Naive thymus-derived CD4-positive, alpha-beta T cell (primary cell): ENCODE results near the gene POLN. TPM values are rescaled to one million over a fixed set of nuclear protein-coding genes. Genes with fewer than 3 reads are reported as not detected.

Source experiments
- ATAC-seq: fragments of 150-1000 bp; cut with Tn5 transposase; 2 replicates; pipeline ENCODE4 v1.10.0; 2021; ENCODE audit warnings: mild to moderate bottlenecking, moderate library complexity
- CTCF ChIA-PET: fragments of 350-600 bp; sonication (Branson Sonifier 250); formaldehyde crosslinking; loops from one replicate; lab custom pipeline; 2021; ENCODE audit warnings: antibody characterized with exemption; lab: Charles Lee
- POLR2A ChIA-PET: fragments of 350-600 bp; sonication (Branson Sonifier 250); formaldehyde crosslinking; loops from one replicate; lab custom pipeline; 2021; ENCODE audit warnings: antibody characterized with exemption, inconsistent platforms; lab: Charles Lee
- DNase-seq, 9 donors: peaks; one replicate each; pipeline versions ENCODE4 v3.0.0 to v3.0.0-alpha.2; 2020 to 2022; ENCODE audit warnings: mixed read lengths in 1 of 9
- H3K27ac ChIP-seq: one replicate; pipeline ENCODE4 v1.7.0; 2013; ENCODE audit warnings: mild to moderate bottlenecking, low read depth, low read length, moderate library complexity
- H3K27me3 ChIP-seq, 2 donors: one replicate each; pipeline ENCODE4 v1.7.0; 2013; ENCODE audit warnings: low read length in 2 of 2, mild to moderate bottlenecking in 2 of 2, moderate library complexity in 2 of 2; ENCODE audit not compliant: control insufficient read depth in 2 of 2, insufficient read depth in 2 of 2
- H3K36me3 ChIP-seq, 3 experiments: 1 replicate in 2 of 3; 2 replicates in 1 of 3; pipeline ENCODE4 v1.7.0; 2013; ENCODE audit warnings: low read length in 3 of 3, mild to moderate bottlenecking in 3 of 3, moderate library complexity in 1 of 3; ENCODE audit not compliant: insufficient read depth in 3 of 3, control insufficient read depth in 2 of 3
- H3K4me1 ChIP-seq, 2 donors: one replicate each; pipeline ENCODE4 v1.7.0; 2013; ENCODE audit warnings: low read length in 2 of 2, mild to moderate bottlenecking in 2 of 2, moderate library complexity in 1 of 2; ENCODE audit not compliant: control insufficient read depth in 2 of 2, insufficient read depth in 2 of 2
- H3K4me3 ChIP-seq: 2 replicates; pipeline ENCODE4 v1.7.0; 2013; ENCODE audit warnings: mild to moderate bottlenecking, low read length
- H3K9me3 ChIP-seq, 3 experiments: 1 replicate in 2 of 3; 2 replicates in 1 of 3; pipeline ENCODE4 v1.7.0; 2013; ENCODE audit warnings: low read length in 3 of 3; ENCODE audit not compliant: control insufficient read depth in 2 of 3
- H3K27ac Mint-ChIP-seq, 9 donors: one replicate each; pipeline ENCODE4 v1.8.0; 2020 to 2022; ENCODE audit warnings: mixed read lengths in 9 of 9, mild to moderate bottlenecking in 8 of 9, moderate library complexity in 5 of 9, inconsistent platforms in 2 of 9
- H3K27me3 Mint-ChIP-seq, 5 donors: one replicate each; pipeline ENCODE4 v1.8.0; 2021 to 2022; ENCODE audit warnings: mixed read lengths in 5 of 5, mild to moderate bottlenecking in 1 of 5
- H3K36me3 Mint-ChIP-seq, 5 donors: one replicate each; pipeline ENCODE4 v1.8.0; 2020 to 2022; ENCODE audit warnings: mixed read lengths in 5 of 5, mild to moderate bottlenecking in 3 of 5, inconsistent platforms in 1 of 5
- H3K4me1 Mint-ChIP-seq, 7 donors: one replicate each; pipeline ENCODE4 v1.8.0; 2020 to 2022; ENCODE audit warnings: mixed read lengths in 7 of 7, mild to moderate bottlenecking in 3 of 7, inconsistent platforms in 1 of 7
- H3K4me3 Mint-ChIP-seq, 10 donors: one replicate each; pipeline ENCODE4 v1.8.0; 2020 to 2022; ENCODE audit warnings: mild to moderate bottlenecking in 10 of 10, mixed read lengths in 10 of 10, moderate library complexity in 6 of 10, inconsistent platforms in 2 of 10
- H3K9me3 Mint-ChIP-seq, 11 donors: one replicate each; pipeline ENCODE4 v1.8.0; 2020 to 2022; ENCODE audit warnings: mixed read lengths in 11 of 11, mild to moderate bottlenecking in 4 of 11, inconsistent platforms in 1 of 11, moderate library complexity in 1 of 11
- intact Hi-C, 2 donors: fragments of 100-400 bp; cut with micrococcal nuclease; formaldehyde crosslinking; loops; one replicate each; pipeline ENCODE4 v1.15.1; 2023
- polyA plus RNA-seq, 2 donors: library from polyadenylated mRNA; unstranded; fragments of 300-500 nt; fragmentation: Illumina TruSeq; gene quantifications; one replicate each; pipeline ENCODE4 v1.2.3, GENCODE V29; 2021
- total RNA-seq, 6 experiments: library from RNA in 5 of 6; stranded (reverse) in 5 of 6; gene quantifications; 1 replicate in 5 of 6; 2 replicates in 1 of 6; pipeline ENCODE4 v1.2.3 and lab custom pipeline; 2021 to 2026

POLN gene
- total and polyA plus RNA-seq, 7 experiments from 2014 or later = 0.17 to 5.4 (median 2.9) TPM

DNA sequence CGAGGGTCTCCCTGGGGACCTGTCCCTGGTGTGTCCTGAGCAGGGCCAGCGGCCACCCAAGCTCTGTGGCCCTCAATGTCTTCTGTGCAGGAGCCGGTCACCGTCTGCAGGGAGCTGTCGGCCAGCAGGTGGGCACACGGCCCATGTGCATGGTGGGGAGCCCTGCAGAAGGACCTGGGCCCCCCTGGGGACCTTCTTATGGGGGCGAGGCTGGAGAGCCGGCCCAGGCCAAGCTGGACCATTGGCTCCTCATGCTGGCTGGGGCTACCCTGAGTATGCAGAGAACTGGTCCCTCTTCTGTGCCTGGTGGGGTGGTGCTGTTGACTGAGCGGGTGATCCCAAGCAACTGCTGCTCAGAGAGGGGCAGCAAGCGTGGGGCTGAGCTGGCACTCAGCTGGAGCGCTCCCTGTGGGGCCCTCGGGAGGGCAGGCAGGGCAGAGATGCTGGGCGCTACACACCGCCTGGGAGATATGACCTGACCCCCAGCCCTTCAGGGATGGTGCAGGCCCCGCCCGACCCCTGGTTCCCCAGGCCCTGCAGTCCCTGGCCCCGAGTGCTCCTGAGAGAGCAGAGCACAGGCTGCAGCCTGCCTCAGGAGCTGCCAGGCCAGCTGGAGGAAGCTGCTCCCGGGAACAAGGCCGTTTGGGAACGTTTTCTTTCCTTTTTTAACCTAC is 168.0 kb downstream of the POLN start:
- H3K36me3 ChIP-seq = no peaks in the 10 kb centered on the region
- no peak overlapping the region for H3K27ac ChIP-seq
- H3K4me3 Mint-ChIP-seq = no peak overlapping the region
- no peaks in the 10 kb centered on the region for H3K27me3 Mint-ChIP-seq
- no peaks in the 10 kb centered on the region for H3K4me1 ChIP-seq
- no peaks in the 10 kb centered on the region for H3K9me3 Mint-ChIP-seq
- ChIA-PET POLR2A (no interaction called here), CTCF (interaction anchor here (0.7 kb wide), 1 partner anchor 43 kb away, joined by 3 read pairs; no protein-coding TSS in a partner anchor)
- H3K4me3 ChIP-seq = no peak overlapping the region
- intact Hi-C loops = no loop called here
- no peaks in the 10 kb centered on the region for H3K4me1 Mint-ChIP-seq
- no peak for ATAC-seq
- no peaks in the 10 kb centered on the region for H3K9me3 ChIP-seq
- no peaks in the 10 kb centered on the region for H3K27me3 ChIP-seq
- no peak overlapping the region for H3K27ac Mint-ChIP-seq
- no peak for DNase-seq
- no peaks in the 10 kb centered on the region for H3K36me3 Mint-ChIP-seq

GRCh38 chr4:2072971-2073807 is 168.7 kb downstream of the POLN start:
- Mint-ChIP-seq H3K4me1 (no peaks in the 10 kb centered on the region), H3K36me3 (no peaks in the 10 kb centered on the region), H3K4me3 (no peak overlapping the region), H3K27ac (no peak overlapping the region), H3K9me3 (peaks cover 0 to 2% (median 0%) of the 10 kb centered on the region in 11 donors), H3K27me3 (no peaks in the 10 kb centered on the region)
- Histone ChIP-seq H3K27ac (no peak overlapping the region), H3K27me3 (no peaks in the 10 kb centered on the region), H3K36me3 (no peaks in the 10 kb centered on the region), H3K9me3 (no peaks in the 10 kb centered on the region), H3K4me1 (no peaks in the 10 kb centered on the region), H3K4me3 (no peak overlapping the region)
- intact Hi-C loops = no loop called here
- POLR2A ChIA-PET = no interaction called here
- CTCF ChIA-PET = no interaction called here
- ATAC-seq (no peak), DNase-seq (no peak)

DNA sequence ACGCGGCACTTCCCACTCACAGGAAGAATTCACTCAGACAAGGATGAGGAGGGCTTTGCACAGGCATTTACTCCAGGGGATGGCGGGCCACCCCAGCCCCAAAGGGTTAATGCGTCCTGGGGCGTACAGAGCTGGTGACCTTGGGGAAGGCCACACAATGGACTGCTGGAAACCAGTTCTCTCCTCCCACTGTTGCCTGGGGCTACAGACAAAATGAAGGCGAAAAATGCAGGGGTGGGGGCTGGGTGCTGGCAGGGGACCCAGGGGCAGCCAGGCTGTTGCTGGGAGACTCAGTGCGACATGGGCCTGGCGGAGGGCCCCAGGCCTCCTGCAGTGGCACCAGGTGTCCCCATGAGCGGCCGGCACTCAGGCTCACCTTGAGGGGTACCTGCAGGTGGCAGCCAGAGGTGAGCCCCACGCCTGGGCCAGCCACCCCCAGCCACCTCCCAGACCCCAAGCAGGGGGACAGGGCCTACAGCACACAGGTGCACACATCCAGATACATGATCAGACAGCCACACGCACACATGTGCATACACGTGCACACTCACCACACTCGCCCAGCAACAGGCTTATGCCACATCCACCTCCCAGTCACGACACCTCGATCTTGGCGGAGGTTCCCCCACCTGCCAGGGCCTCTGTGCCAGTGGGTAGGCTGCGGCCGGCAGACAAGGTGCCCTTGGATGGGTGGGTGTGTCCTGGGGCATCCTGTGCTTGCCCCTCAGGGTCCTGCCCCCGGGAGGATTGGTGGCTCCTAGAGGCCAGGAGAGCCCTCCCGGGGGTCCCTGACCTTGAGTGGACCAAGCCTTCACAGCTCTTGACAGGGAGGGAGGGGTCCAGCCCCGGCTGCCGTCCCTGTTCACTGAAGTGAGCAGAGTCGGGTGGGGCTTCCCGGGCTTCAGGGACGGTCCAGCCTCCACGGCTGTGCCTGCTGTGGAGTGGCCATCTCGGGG is 169.7 kb downstream of the POLN start:
- CTCF ChIA-PET = no interaction called here
- H3K27ac ChIP-seq = no peak overlapping the region
- no peak for DNase-seq

DNA sequence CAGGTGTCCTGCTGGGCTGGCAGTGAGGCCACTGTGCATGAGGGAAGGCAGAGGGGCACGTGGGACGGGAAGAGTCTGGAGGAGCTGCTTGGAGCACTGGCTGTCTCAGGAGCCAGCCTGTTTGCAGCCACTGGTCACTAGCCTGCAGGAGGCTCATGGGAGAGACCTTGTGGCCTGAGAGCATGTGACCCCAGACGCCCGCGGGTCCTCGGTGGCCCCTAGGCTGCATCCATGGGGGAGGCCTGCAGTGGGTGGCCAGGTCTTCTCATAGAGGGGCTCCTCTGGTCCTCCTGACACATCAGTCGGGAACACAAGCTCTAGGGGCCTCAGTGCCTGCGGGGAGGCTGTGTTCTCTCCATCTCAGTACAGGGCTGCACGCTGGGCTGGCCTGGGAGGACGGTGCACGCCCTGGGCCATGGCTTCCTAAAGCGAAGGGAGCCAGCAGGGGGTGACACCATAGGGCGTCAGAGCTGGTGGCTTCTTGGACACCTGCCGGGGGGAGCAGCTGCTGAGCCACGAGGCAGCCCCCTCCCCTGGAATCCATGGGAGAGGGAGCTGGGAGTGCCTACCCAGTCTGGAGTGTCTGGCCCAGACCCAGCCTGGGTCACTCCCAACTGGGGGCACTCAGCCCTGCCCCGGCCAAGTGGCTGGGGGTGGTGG is 170.5 kb downstream of the POLN start:
- Histone ChIP-seq H3K4me1 (no peaks in the 10 kb centered on the region), H3K9me3 (no peaks in the 10 kb centered on the region), H3K27ac (no peak overlapping the region), H3K27me3 (no peaks in the 10 kb centered on the region), H3K4me3 (no peak overlapping the region), H3K36me3 (no peaks in the 10 kb centered on the region)
- Mint-ChIP-seq H3K27me3 (no peaks in the 10 kb centered on the region), H3K4me3 (no peak overlapping the region), H3K4me1 (no peaks in the 10 kb centered on the region), H3K36me3 (no peaks in the 10 kb centered on the region), H3K27ac (no peak overlapping the region), H3K9me3 (peaks cover 0 to 2% (median 0%) of the 10 kb centered on the region in 11 donors)
- DNase-seq (no peak), ATAC-seq (no peak)
- ChIA-PET CTCF (no interaction called here), POLR2A (no interaction called here)
- intact Hi-C loops = no loop called here

More for the DNA sequence above, 169.7 kb downstream of the POLN start:
- H3K27me3 Mint-ChIP-seq = no peaks in the 10 kb centered on the region
- Histone ChIP-seq H3K4me1 (no peaks in the 10 kb centered on the region), H3K27me3 (no peaks in the 10 kb centered on the region), H3K4me3 (no peak overlapping the region), H3K36me3 (no peaks in the 10 kb centered on the region), H3K9me3 (no peaks in the 10 kb centered on the region)
- no peak overlapping the region for H3K27ac Mint-ChIP-seq
- H3K36me3 Mint-ChIP-seq = no peaks in the 10 kb centered on the region
- no peaks in the 10 kb centered on the region for H3K4me1 Mint-ChIP-seq
- POLR2A ChIA-PET = no interaction called here
- intact Hi-C loops = no loop called here
- H3K9me3 Mint-ChIP-seq = peaks cover 0 to 2% (median 0%) of the 10 kb centered on the region in 11 donors
- no peak for ATAC-seq
- no peak overlapping the region for H3K4me3 Mint-ChIP-seq

- intact Hi-C loops = no loop called here
- Histone ChIP-seq H3K27ac (no peak overlapping the region), H3K36me3 (no peaks in the 10 kb centered on the region), H3K9me3 (no peaks in the 10 kb centered on the region), H3K4me1 (no peaks in the 10 kb centered on the region), H3K27me3 (no peaks in the 10 kb centered on the region), H3K4me3 (no peak overlapping the region)
- CTCF ChIA-PET = no interaction called here
- H3K9me3 Mint-ChIP-seq = peaks cover 0 to 2% (median 0%) of the 10 kb centered on the region in 11 donors
- H3K4me3 Mint-ChIP-seq = no peak overlapping the region
- DNase-seq (no peak), ATAC-seq (no peak)
- POLR2A ChIA-PET = no interaction called here
- H3K4me1 Mint-ChIP-seq = peaks cover 0 to 1% (median 0%) of the 10 kb centered on the region in 7 donors
- no peaks in the 10 kb centered on the region for H3K27me3 Mint-ChIP-seq
- no peaks in the 10 kb centered on the region for H3K36me3 Mint-ChIP-seq
- H3K27ac Mint-ChIP-seq = no peak overlapping the region
These were observed 171.3 kb downstream of the POLN start for GRCh38 chr4:2070421-2071251.
